SK-N-SH treated with all-trans-retinoic acid at 6 μM for 48 hours (cell line): ENCODE data around the gene ITPR2.

ENCODE experiments used
- ATAC-seq: fragments of 200-7000 bp; cut with Tn5 transposase; 3 replicates; pipeline ENCODE4 v1.9.1; 2020; ENCODE audit warnings: mild to moderate bottlenecking, moderate library complexity
- ARNTL ChIP-seq: fragments of 450-650 bp; formaldehyde crosslinking; IDR thresholded peaks from 2 replicates; pipeline ENCODE4 v1.5.0; 2020; ENCODE audit warnings: low read depth, mild to moderate bottlenecking, moderate library complexity, borderline replicate concordance
- BACH2 ChIP-seq: fragments of 250-450 bp; sonication (Bioruptor Pico); IDR thresholded peaks from 2 replicates; pipeline ENCODE4 v1.9.0; 2021; ENCODE audit warnings: mild to moderate bottlenecking, borderline replicate concordance
- CSDC2 ChIP-seq: fragments of 250-450 bp; sonication (Bioruptor Pico); IDR thresholded peaks from 2 replicates; pipeline ENCODE4 v1.5.0; 2020; ENCODE audit warnings: mild to moderate bottlenecking, moderate library complexity
- GLIS3 ChIP-seq: fragments of 250-450 bp; sonication (Bioruptor Pico); IDR thresholded peaks from 2 replicates; pipeline ENCODE4 v1.5.0; 2020; ENCODE audit warnings: mild to moderate bottlenecking, moderate library complexity
- ISL1 ChIP-seq: fragments of 250-450 bp; sonication (Bioruptor Pico); IDR thresholded peaks from 2 replicates; pipeline ENCODE4 v2.1.2; 2022; ENCODE audit warnings: mild to moderate bottlenecking, moderate library complexity
- OSR1 ChIP-seq: fragments of 250-450 bp; sonication (Bioruptor Pico); IDR thresholded peaks from 2 replicates; pipeline ENCODE4 v1.8.0; 2022; ENCODE audit warnings: moderate library complexity, mild to moderate bottlenecking, inconsistent platforms
- PPARA ChIP-seq: fragments of 250-450 bp; sonication (Bioruptor Pico); IDR thresholded peaks from 2 replicates; pipeline ENCODE4 v1.5.0; 2020; ENCODE audit warnings: mild to moderate bottlenecking, borderline replicate concordance
- RARB ChIP-seq: fragments of 250-450 bp; sonication (Bioruptor Pico); IDR thresholded peaks from 2 replicates; pipeline ENCODE4 v1.8.0; 2021; ENCODE audit warnings: mild to moderate bottlenecking, moderate library complexity
- SNAI2 ChIP-seq: fragments of 250-450 bp; sonication (Bioruptor Pico); IDR thresholded peaks from 2 replicates; pipeline ENCODE4 v1.5.0; 2020; ENCODE audit warnings: mild to moderate bottlenecking, moderate library complexity
- TCF4 ChIP-seq: fragments of 250-450 bp; sonication (Bioruptor Pico); IDR thresholded peaks from 2 replicates; pipeline ENCODE4 v1.8.0; 2021; ENCODE audit warnings: mild to moderate bottlenecking, moderate library complexity, borderline replicate concordance
- TOX ChIP-seq: fragments of 250-450 bp; sonication (Bioruptor Pico); IDR thresholded peaks from 2 replicates; pipeline ENCODE4 v1.8.0; 2021; ENCODE audit warnings: mild to moderate bottlenecking, moderate library complexity, borderline replicate concordance
- ZC3H10 ChIP-seq: fragments of 250-450 bp; sonication (Bioruptor Pico); IDR thresholded peaks from 2 replicates; pipeline ENCODE4 v1.5.1; 2021; ENCODE audit warnings: mild to moderate bottlenecking, moderate library complexity
- ZFP3 ChIP-seq: fragments of 250-450 bp; sonication (Bioruptor Pico); IDR thresholded peaks from 2 replicates; pipeline ENCODE4 v1.5.0; 2020; ENCODE audit warnings: mild to moderate bottlenecking, moderate library complexity
- ZFP30 ChIP-seq: fragments of 450-650 bp; formaldehyde crosslinking; IDR thresholded peaks from 2 replicates; pipeline ENCODE4 v1.5.0; 2022; ENCODE audit warnings: mild to moderate bottlenecking, moderate library complexity
- ZNF70 ChIP-seq: fragments of 450-650 bp; formaldehyde crosslinking; IDR thresholded peaks from 2 replicates; pipeline ENCODE4 v1.5.0; 2020; ENCODE audit warnings: mild to moderate bottlenecking, moderate library complexity
- ZNF8 ChIP-seq: fragments of 450-650 bp; formaldehyde crosslinking; IDR thresholded peaks from 2 replicates; pipeline ENCODE4 v1.5.0; 2020; ENCODE audit warnings: mild to moderate bottlenecking, moderate library complexity
- TF ChIP-seq, protein P1 (sequence below): fragments of 250-450 bp; sonication (Bioruptor Pico); IDR thresholded peaks from 2 replicates; pipeline ENCODE4 v1.5.1; 2021; ENCODE audit warnings: mild to moderate bottlenecking, moderate library complexity
- TF ChIP-seq, protein P2 (sequence below): fragments of 250-450 bp; sonication (Bioruptor Pico); IDR thresholded peaks from 2 replicates; pipeline ENCODE4 v1.8.0; 2021; ENCODE audit warnings: low read depth, mild to moderate bottlenecking, moderate library complexity, borderline replicate concordance
- TF ChIP-seq, protein P3 (sequence below): fragments of 250-450 bp; sonication (Bioruptor Pico); IDR thresholded peaks from 2 replicates; pipeline ENCODE4 v1.5.0; 2020; ENCODE audit warnings: mild to moderate bottlenecking, moderate library complexity
- TF ChIP-seq, protein P4 (sequence below): fragments of 250-450 bp; sonication (Bioruptor Pico); IDR thresholded peaks from 2 replicates; pipeline ENCODE4 v1.5.1; 2020; ENCODE audit warnings: low read depth, mild to moderate bottlenecking, moderate library complexity

The ITPR2 gene

DNA sequence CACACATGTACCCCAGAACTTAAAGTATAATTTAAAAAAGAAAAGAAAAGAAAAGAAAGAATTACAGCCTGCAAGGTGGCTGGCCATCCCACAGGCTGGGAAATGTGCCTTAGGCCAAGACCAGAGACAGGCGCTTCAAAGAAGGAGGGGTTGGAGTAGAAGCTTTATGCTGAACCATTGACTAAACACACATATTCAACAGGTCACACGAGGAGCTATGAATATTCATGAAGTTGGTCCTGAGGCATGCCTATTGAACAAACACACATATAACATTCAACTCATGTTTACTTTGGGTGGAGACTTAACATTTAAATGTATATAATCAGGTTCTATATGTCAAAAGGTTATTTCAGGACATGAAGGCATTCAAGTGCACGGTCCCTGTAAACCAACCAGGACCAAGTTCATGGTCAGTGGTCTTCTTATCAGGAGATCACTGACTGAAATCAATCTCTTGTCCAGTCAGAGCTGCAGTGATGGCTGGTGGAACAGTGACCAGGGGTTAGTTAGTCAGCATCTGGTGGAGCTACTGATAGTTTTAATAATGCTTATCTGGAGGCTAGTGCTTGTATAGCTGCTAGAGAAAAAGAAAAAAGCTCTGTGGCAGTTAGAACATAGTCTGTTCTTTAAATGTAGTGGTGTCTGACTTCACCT lies 35.6 kb upstream of the ITPR2 start:
- no peak for ATAC-seq
- TF ChIP-seq GLIS3 (CRISPR knock-in tag) = no peak
- no peak for TF ChIP-seq OSR1 (CRISPR knock-in tag)
- TF ChIP-seq, protein P1, sequence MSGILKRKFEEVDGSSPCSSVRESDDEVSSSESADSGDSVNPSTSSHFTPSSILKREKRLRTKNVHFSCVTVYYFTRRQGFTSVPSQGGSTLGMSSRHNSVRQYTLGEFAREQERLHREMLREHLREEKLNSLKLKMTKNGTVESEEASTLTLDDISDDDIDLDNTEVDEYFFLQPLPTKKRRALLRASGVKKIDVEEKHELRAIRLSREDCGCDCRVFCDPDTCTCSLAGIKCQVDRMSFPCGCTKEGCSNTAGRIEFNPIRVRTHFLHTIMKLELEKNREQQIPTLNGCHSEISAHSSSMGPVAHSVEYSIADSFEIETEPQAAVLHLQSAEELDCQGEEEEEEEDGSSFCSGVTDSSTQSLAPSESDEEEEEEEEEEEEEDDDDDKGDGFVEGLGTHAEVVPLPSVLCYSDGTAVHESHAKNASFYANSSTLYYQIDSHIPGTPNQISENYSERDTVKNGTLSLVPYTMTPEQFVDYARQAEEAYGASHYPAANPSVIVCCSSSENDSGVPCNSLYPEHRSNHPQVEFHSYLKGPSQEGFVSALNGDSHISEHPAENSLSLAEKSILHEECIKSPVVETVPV (CRISPR knock-in tag) = no peak
- TF ChIP-seq ZC3H10 (CRISPR knock-in tag) = no peak
- no peak for TF ChIP-seq CSDC2 (CRISPR knock-in tag)
- no peak for TF ChIP-seq TCF4 (CRISPR knock-in tag)
- TF ChIP-seq ISL1 (CRISPR knock-in tag) = no peak
- TF ChIP-seq, all 23 proteins: peak for 0

DNA sequence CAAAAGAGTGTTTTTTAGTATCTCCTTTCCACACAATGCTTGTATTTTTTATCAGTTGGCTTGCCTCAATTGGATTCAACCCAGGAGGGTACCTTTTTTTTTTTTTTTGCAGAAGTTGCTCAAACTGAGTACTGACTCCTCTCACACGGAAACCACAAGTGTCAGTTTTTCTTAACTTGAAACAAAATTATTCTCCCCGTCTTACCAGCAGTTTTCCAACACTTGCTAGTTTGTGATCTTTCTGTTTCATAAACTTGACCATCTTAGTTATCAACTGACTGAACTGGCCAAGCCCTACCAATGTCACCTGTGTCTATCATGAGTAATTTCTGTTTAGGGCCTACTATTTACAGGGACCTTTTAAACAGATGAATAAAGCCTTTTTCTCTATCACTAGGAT lies 34.1 kb upstream of the ITPR2 start:
- no peak for ATAC-seq
- TF ChIP-seq RARB (no peak), ZNF8 (no peak), PPARA (CRISPR knock-in tag) (no peak), TCF4 (CRISPR knock-in tag) (no peak), SNAI2 (no peak), TOX (CRISPR knock-in tag) (no peak)
- TF ChIP-seq, protein P2, sequence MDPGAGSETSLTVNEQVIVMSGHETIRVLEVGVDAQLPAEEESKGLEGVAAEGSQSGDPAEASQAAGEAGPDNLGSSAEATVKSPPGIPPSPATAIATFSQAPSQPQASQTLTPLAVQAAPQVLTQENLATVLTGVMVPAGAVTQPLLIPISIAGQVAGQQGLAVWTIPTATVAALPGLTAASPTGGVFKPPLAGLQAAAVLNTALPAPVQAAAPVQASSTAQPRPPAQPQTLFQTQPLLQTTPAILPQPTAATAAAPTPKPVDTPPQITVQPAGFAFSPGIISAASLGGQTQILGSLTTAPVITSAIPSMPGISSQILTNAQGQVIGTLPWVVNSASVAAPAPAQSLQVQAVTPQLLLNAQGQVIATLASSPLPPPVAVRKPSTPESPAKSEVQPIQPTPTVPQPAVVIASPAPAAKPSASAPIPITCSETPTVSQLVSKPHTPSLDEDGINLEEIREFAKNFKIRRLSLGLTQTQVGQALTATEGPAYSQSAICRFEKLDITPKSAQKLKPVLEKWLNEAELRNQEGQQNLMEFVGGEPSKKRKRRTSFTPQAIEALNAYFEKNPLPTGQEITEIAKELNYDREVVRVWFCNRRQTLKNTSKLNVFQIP (CRISPR knock-in tag) = no peak
- TF ChIP-seq, protein P3, sequence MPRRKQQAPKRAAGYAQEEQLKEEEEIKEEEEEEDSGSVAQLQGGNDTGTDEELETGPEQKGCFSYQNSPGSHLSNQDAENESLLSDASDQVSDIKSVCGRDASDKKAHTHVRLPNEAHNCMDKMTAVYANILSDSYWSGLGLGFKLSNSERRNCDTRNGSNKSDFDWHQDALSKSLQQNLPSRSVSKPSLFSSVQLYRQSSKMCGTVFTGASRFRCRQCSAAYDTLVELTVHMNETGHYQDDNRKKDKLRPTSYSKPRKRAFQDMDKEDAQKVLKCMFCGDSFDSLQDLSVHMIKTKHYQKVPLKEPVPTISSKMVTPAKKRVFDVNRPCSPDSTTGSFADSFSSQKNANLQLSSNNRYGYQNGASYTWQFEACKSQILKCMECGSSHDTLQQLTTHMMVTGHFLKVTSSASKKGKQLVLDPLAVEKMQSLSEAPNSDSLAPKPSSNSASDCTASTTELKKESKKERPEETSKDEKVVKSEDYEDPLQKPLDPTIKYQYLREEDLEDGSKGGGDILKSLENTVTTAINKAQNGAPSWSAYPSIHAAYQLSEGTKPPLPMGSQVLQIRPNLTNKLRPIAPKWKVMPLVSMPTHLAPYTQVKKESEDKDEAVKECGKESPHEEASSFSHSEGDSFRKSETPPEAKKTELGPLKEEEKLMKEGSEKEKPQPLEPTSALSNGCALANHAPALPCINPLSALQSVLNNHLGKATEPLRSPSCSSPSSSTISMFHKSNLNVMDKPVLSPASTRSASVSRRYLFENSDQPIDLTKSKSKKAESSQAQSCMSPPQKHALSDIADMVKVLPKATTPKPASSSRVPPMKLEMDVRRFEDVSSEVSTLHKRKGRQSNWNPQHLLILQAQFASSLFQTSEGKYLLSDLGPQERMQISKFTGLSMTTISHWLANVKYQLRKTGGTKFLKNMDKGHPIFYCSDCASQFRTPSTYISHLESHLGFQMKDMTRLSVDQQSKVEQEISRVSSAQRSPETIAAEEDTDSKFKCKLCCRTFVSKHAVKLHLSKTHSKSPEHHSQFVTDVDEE = no peak
- TF ChIP-seq, protein P1 (CRISPR knock-in tag) = no peak
- TF ChIP-seq, protein P4, sequence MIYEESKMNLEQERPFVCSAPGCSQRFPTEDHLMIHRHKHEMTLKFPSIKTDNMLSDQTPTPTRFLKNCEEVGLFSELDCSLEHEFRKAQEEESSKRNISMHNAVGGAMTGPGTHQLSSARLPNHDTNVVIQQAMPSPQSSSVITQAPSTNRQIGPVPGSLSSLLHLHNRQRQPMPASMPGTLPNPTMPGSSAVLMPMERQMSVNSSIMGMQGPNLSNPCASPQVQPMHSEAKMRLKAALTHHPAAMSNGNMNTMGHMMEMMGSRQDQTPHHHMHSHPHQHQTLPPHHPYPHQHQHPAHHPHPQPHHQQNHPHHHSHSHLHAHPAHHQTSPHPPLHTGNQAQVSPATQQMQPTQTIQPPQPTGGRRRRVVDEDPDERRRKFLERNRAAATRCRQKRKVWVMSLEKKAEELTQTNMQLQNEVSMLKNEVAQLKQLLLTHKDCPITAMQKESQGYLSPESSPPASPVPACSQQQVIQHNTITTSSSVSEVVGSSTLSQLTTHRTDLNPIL (CRISPR knock-in tag) = no peak
- TF ChIP-seq, all 23 proteins: peak for 0

DNA sequence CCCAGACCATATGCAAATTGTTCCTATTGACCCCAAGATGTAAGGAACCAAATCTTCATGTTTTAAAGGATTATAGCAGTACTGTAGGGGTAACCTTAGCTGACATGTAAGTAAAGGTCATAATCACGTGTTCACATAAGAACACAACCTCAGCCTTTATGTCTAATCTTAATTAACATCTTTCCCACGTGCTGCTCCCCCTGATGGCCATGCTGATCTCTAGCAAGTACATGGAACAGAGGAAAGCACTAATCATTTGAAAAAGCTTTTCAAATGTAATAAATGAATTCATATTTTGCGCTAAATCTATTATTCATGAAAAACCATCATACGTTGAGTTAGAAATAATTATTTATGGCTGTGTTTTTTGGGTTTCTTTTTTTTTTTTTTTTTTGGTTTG lies 30.5 kb upstream of the ITPR2 start:
- no peak for ATAC-seq
- TF ChIP-seq ZFP3 (CRISPR knock-in tag) (no peak), CSDC2 (CRISPR knock-in tag) (no peak), OSR1 (CRISPR knock-in tag) (no peak), ZFP30 (no peak), GLIS3 (CRISPR knock-in tag) (no peak), BACH2 (no peak), SNAI2 (no peak), ISL1 (CRISPR knock-in tag) (no peak), ZNF8 (no peak), ARNTL (CRISPR knock-in tag) (no peak), ZNF70 (CRISPR knock-in tag) (no peak)
- TF ChIP-seq, protein P4 (CRISPR knock-in tag) = no peak
- TF ChIP-seq, protein P2 (CRISPR knock-in tag) = no peak
- TF ChIP-seq, protein P1 (CRISPR knock-in tag) = no peak
